HepG2 (cell line): ENCODE results near the gene SEMA6B. TPM values are rescaled to one million over a fixed set of nuclear protein-coding genes. Genes with fewer than 3 reads are reported as not detected.

ENCODE experiments used
- ATAC-seq: fragments of 200-7000 bp; cut with Tn5 transposase; 3 replicates; pipeline ENCODE4 v1.9.1; 2020; ENCODE audit warnings: mild to moderate bottlenecking, moderate library complexity
- BruUV-seq: library from RNA; stranded (reverse); fragments of 400-500 nt; replicated peaks from 2 replicates; lab custom pipeline; 2021; lab: Mats Ljungman, UMichigan
- CTCF ChIA-PET: fragments of 300-600 bp; formaldehyde crosslinking; extraction: SDS; loops from one replicate; lab custom pipeline; 2021; ENCODE audit warnings: low total read pairs, inconsistent platforms, low intra/inter-chr PET ratio; lab: Yijun Ruan, JAX
- POLR2A ChIA-PET: fragments of 350-600 bp; sonication (Branson Sonifier 250); formaldehyde crosslinking; loops from one replicate; lab custom pipeline; 2020; ENCODE audit warnings: antibody characterized with exemption, inconsistent platforms; lab: Yijun Ruan, JAX
- DNase-seq: peaks from one replicate; pipeline ENCODE4 v3.0.0-alpha.2; 2015; ENCODE audit warnings: low spot score
- FAIRE-seq: peaks from 3 replicates; lab custom pipeline; 2011; peaks lifted over from hg19 to GRCh38; lab: Jason Lieb, UNC
- H2AFZ ChIP-seq: one replicate; pipeline ENCODE4 v1.6.1; 2011; ENCODE audit warnings: low read length, inconsistent platforms
- H3K27ac ChIP-seq: fragments of 300-600 bp; 3 replicates; pipeline ENCODE4 v1.8.0; 2011; ENCODE audit warnings: mixed run types, mild to moderate bottlenecking, mixed read lengths, low read length, inconsistent platforms; ENCODE audit not compliant: insufficient read depth; ENCODE audit errors: extremely low read length
- H3K27me3 ChIP-seq, 2 experiments: fragments of 200-600 bp in 1 of 2; 2 replicates in 1 of 2; 3 replicates in 1 of 2; pipeline versions ENCODE4 v1.6.0 to v1.8.0; 2011; ENCODE audit warnings: low read length in 2 of 2, mild to moderate bottlenecking in 2 of 2, moderate library complexity in 2 of 2, inconsistent platforms in 1 of 2; ENCODE audit not compliant: insufficient read depth in 2 of 2, control insufficient read depth in 1 of 2
- H3K36me3 ChIP-seq, 2 experiments: fragments of 200-600 bp in 1 of 2; replicated peaks in 1 of 2; 2 replicates in 1 of 2; 3 replicates in 1 of 2; pipeline versions ENCODE4 v1.5.1 to v1.8.0; 2011; ENCODE audit warnings: low read length in 2 of 2, inconsistent platforms in 1 of 2; ENCODE audit not compliant: insufficient read depth in 2 of 2, control insufficient read depth in 1 of 2
- H3K4me1 ChIP-seq: 2 replicates; pipeline ENCODE4 v1.5.1; 2012; ENCODE audit warnings: low read length, inconsistent platforms; ENCODE audit not compliant: insufficient read depth
- H3K4me2 ChIP-seq: 2 replicates; pipeline ENCODE4 v1.6.0; 2011; ENCODE audit warnings: low read depth, low read length, inconsistent platforms
- H3K4me3 ChIP-seq, 3 experiments: fragments of 200-600 bp in 1 of 3; sonication (generic), shearing (Covaris generic) in 1 of 3; replicated peaks in 1 of 3; 2 replicates each; pipeline ENCODE4 v1.5.1; 2011 to 2016; ENCODE audit warnings: low read length in 3 of 3, inconsistent platforms in 2 of 3, low read depth in 2 of 3, mild to moderate bottlenecking in 2 of 3, control low read depth in 1 of 3, mixed read lengths in 1 of 3; ENCODE audit not compliant: insufficient read depth in 1 of 3
- H3K79me2 ChIP-seq: one replicate; pipeline ENCODE4 v1.6.1; 2011; ENCODE audit warnings: low read length, inconsistent platforms; ENCODE audit not compliant: insufficient read depth
- H3K9ac ChIP-seq: 2 replicates; pipeline ENCODE4 v1.6.0; 2011; ENCODE audit warnings: mild to moderate bottlenecking, low read depth, low read length, inconsistent platforms; ENCODE audit not compliant: insufficient read depth
- H3K9me3 ChIP-seq: 2 replicates; pipeline ENCODE4 v1.5.1; 2012; ENCODE audit warnings: mild to moderate bottlenecking, low read length
- H4K20me1 ChIP-seq: 2 replicates; pipeline ENCODE4 v1.6.0; 2011; ENCODE audit warnings: inconsistent platforms, mild to moderate bottlenecking, low read length, moderate library complexity; ENCODE audit not compliant: insufficient read depth
- AGO2 ChIP-seq: fragments of 200-400 bp; formaldehyde crosslinking; optimal IDR thresholded peaks from 2 replicates; pipeline ENCODE3; 2017; ENCODE audit warnings: mild to moderate bottlenecking, low read depth, low read length, moderate library complexity
- ASH2L ChIP-seq: fragments of 300-600, 200-600 bp; sonication (generic); IDR thresholded peaks from 2 replicates; pipeline ENCODE4 v1.7.0; 2017; ENCODE audit warnings: low read depth, mild to moderate bottlenecking, moderate library complexity, mixed read lengths, low read length; ENCODE audit not compliant: insufficient read length
- FOXO1 ChIP-seq: sonication (generic); formaldehyde crosslinking; IDR thresholded peaks from 2 replicates; pipeline ENCODE4 v1.4.0; 2020; ENCODE audit warnings: missing genetic modification reagents
- NFE2L1 ChIP-seq: sonication (generic); formaldehyde crosslinking; IDR thresholded peaks from 2 replicates; pipeline ENCODE4 v1.4.0; 2020; ENCODE audit warnings: missing genetic modification reagents, mild to moderate bottlenecking, borderline replicate concordance
- ZBTB14 ChIP-seq: sonication (generic); formaldehyde crosslinking; IDR thresholded peaks from 2 replicates; pipeline ENCODE4 v1.4.0; 2020; ENCODE audit warnings: missing genetic modification reagents
- ZBTB34 ChIP-seq: sonication (generic); formaldehyde crosslinking; IDR thresholded peaks from 2 replicates; pipeline ENCODE4 v1.8.0; 2022; ENCODE audit warnings: mild to moderate bottlenecking, missing genetic modification reagents
- WGBS: methylation state at CpG from one replicate; pipeline ENCODE4 v1.1.6; 2017; ENCODE audit warnings: low lambda C conversion rate; 5-methylcytosine and 5-hydroxymethylcytosine counted together
- in situ Hi-C: cut with HindIII; loops from 2 replicates; pipeline ENCODE4 v1.10.0; 2017; ENCODE audit warnings: low pct_unique_long_range_greater_than_20kb; ENCODE audit not compliant: extremely low pct_ligation_motif_present
- intact Hi-C: fragments of 100-400 bp; cut with micrococcal nuclease; formaldehyde crosslinking; loops from one replicate; pipeline ENCODE4 v1.10.0; 2022; ENCODE audit not compliant: unreplicated experiment
- polyA plus RNA-seq, 8 experiments: library from polyadenylated mRNA; depleted of rRNA in 3 of 8; stranded (reverse) in 7 of 8; unstranded in 1 of 8; fragments of >200 nt; fragmentation: Illumina TruSeq in 4 of 8; extraction: Trizol in 4 of 8; gene quantifications; 2 replicates each; pipeline versions ENCODE4 v1.2.1 to v1.2.3, GENCODE V29; 2011 to 2016; ENCODE audit warnings: low read depth in 4 of 8, missing spikeins in 1 of 8, mixed read lengths in 1 of 8; ENCODE audit not compliant: insufficient read depth in 1 of 8
- total RNA-seq, 5 experiments: library from RNA; depleted of rRNA; stranded (reverse); fragments of >200 nt; fragmentation: Illumina TruSeq; extraction: Trizol; gene quantifications; 2 replicates each; pipeline ENCODE4 v1.2.3, GENCODE V29; 2016; ENCODE audit warnings: low read depth in 1 of 5

Gene SEMA6B
- total and polyA plus RNA-seq, 2 of the 13 experiments (the other 11 are each of a cell fraction or from before 2014, with no cell fraction given) = 45.5 to 67.1 TPM

- Histone ChIP-seq H3K27ac (no peak overlapping the region), H3K4me2 (no peak overlapping the region), H3K79me2 (no peaks in the 10 kb centered on the region), H3K27me3 (no peaks in the 10 kb centered on the region), H3K9ac (no peak overlapping the region), H3K4me3 (no peak overlapping the region), H3K4me1 (no peaks in the 10 kb centered on the region), H3K36me3 (no peaks in the 10 kb centered on the region), H3K9me3 (no peaks in the 10 kb centered on the region), H4K20me1 (no peaks in the 10 kb centered on the region), H2AFZ (no peak overlapping the region)
- FAIRE-seq (no peak), DNase-seq (no peak), ATAC-seq (no peak; the same call in 2 of the 3 replicates)
- intact Hi-C loops = no loop called here
- in situ Hi-C loops = no loop called here
- no TSS peak for BruUV-seq
- TF ChIP-seq ZBTB34 (no peak), FOXO1 (CRISPR knock-in tag) (no peak), ASH2L (no peak)
- WGBS = 83% methylated on average over 23 of the region's 27 CpGs
- ChIA-PET CTCF (no interaction called here), POLR2A (no interaction called here)
Observed at GRCh38 chr19:4511300-4512054, 48.0 kb downstream of the SEMA6B start.

- H3K27me3 ChIP-seq = no peaks in the 10 kb centered on the region
- no peak overlapping the region for H3K4me2 ChIP-seq
- ChIA-PET CTCF (no interaction called here), POLR2A (no interaction called here)
- no peaks in the 10 kb centered on the region for H3K36me3 ChIP-seq
- H3K4me3 ChIP-seq = no peak overlapping the region
- in situ Hi-C loops = no loop called here
- FAIRE-seq (no peak), DNase-seq (no peak), ATAC-seq (no peak; the same call in 2 of the 3 replicates)
- intact Hi-C loops = no loop called here
- H3K9ac ChIP-seq = no peak overlapping the region
- no peaks in the 10 kb centered on the region for H3K9me3 ChIP-seq
- no peak overlapping the region for H3K27ac ChIP-seq
- no peaks in the 10 kb centered on the region for H3K79me2 ChIP-seq
- no peak overlapping the region for H2AFZ ChIP-seq
- no peaks in the 10 kb centered on the region for H4K20me1 ChIP-seq
- no TSS peak for BruUV-seq
- H3K4me1 ChIP-seq = no peaks in the 10 kb centered on the region
- 89% methylated on average over 18 of the region's 37 CpGs for WGBS
- TF ChIP-seq ZBTB14 (CRISPR knock-in tag) = no peak
- TF ChIP-seq AGO2 = peak; percentile 35
- TF ChIP-seq NFE2L1 (CRISPR knock-in tag) = no peak
Observed at GRCh38 chr19:4510435-4511255, 48.8 kb downstream of the SEMA6B start.
